Measurements from ENCODE around the gene LAMC1. TPM values are rescaled to one million over a fixed set of nuclear protein-coding genes. Genes with fewer than 3 reads are reported as not detected.
A peak's percentile ranks its signal among the peaks of the same experiment; 100 is the strongest.

Gene LAMC1
- total and polyA plus RNA-seq, 2 experiments from 2014 or later, result 18.4 to 116 TPM

DNA sequence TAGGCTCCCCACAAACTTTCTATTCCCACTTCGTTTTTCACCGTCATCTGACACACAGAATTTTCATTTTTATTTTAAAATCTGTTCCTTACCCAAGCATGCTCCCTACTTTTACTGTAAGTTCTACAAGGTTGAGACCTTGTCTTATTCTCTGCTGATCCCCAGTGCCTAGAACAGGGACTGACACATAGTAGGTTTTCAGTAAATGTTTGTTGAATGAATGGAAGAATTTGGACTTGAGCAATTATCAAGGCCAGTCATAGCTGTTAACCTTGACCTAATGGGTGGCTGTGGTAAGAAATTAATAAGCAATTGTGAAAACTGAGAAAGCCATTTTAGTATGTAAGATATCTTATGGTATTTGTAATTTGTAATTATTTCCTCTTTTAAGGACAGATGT lies 71.1 kb downstream of the LAMC1 start:
- no peaks in the 10 kb centered on the region for H3K9me3 Mint-ChIP-seq
- Histone ChIP-seq H3F3A (replicated peaks; ENCODE audit: low read depth) (no peaks in the 10 kb centered on the region), H3K4me3 (no peak overlapping the region), H3K4me1 (ENCODE audit: insufficient read depth) (peaks cover 70% of the 10 kb centered on the region), H2AFZ (no peak overlapping the region), H3K4me2 (0 out of 2 replicates have a peak overlapping the region, but pooled peaks have one; percentile 2), H3K9me2 (ENCODE audit: insufficient read depth) (no peaks in the 10 kb centered on the region), H3K27me3 (ENCODE audit: insufficient read depth) (no peaks in the 10 kb centered on the region), H4K20me1 (replicated peaks; ENCODE audit: insufficient read depth) (no peaks in the 10 kb centered on the region), H3K79me2 (replicated peaks; ENCODE audit: insufficient read depth) (peaks cover 51% of the 10 kb centered on the region), H3K36me3 (ENCODE audit: insufficient read depth) (no peaks in the 10 kb centered on the region), H3K27ac (ENCODE audit: low read depth) (no peak overlapping the region)
- no peak overlapping the region for H3K4me3 Mint-ChIP-seq
- TF ChIP-seq ZNF114 (CRISPR knock-in tag; IDR thresholded peaks at IDR 0.05) (no peak), NANOG (IDR thresholded peaks at IDR 0.05; ENCODE audit: borderline replicate concordance) (no peak), EZH2 (IDR thresholded peaks at IDR 0.05; ENCODE audit: low read depth, unreplicated experiment) (no peak), JUNB (IDR thresholded peaks at IDR 0.05; ENCODE audit: unreplicated experiment) (no peak), STAT1 (IDR thresholded peaks at IDR 0.05; ENCODE audit: unreplicated experiment) (no peak), ZNF462 (CRISPR knock-in tag; IDR thresholded peaks at IDR 0.05) (no peak), CREB1 (CRISPR knock-in tag; IDR thresholded peaks at IDR 0.05; ENCODE audit: low read depth) (no peak), EZH2phosphoT487 (IDR thresholded peaks at IDR 0.05; ENCODE audit: unreplicated experiment) (no peak), CTCF (conservative IDR thresholded peaks at IDR 0.05; ENCODE audit: low read depth in 2 of 2) (no peak), POLR2AphosphoS5 (IDR thresholded peaks at IDR 0.05; ENCODE audit: low read depth) (no peak), ZNF331 (CRISPR knock-in tag; IDR thresholded peaks at IDR 0.05; ENCODE audit: low read depth) (no peak)
- TF ChIP-seq, protein P1, sequence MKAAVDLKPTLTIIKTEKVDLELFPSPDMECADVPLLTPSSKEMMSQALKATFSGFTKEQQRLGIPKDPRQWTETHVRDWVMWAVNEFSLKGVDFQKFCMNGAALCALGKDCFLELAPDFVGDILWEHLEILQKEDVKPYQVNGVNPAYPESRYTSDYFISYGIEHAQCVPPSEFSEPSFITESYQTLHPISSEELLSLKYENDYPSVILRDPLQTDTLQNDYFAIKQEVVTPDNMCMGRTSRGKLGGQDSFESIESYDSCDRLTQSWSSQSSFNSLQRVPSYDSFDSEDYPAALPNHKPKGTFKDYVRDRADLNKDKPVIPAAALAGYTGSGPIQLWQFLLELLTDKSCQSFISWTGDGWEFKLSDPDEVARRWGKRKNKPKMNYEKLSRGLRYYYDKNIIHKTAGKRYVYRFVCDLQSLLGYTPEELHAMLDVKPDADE (IDR thresholded peaks at IDR 0.05), result no peak
- TF ChIP-seq, protein P2, sequence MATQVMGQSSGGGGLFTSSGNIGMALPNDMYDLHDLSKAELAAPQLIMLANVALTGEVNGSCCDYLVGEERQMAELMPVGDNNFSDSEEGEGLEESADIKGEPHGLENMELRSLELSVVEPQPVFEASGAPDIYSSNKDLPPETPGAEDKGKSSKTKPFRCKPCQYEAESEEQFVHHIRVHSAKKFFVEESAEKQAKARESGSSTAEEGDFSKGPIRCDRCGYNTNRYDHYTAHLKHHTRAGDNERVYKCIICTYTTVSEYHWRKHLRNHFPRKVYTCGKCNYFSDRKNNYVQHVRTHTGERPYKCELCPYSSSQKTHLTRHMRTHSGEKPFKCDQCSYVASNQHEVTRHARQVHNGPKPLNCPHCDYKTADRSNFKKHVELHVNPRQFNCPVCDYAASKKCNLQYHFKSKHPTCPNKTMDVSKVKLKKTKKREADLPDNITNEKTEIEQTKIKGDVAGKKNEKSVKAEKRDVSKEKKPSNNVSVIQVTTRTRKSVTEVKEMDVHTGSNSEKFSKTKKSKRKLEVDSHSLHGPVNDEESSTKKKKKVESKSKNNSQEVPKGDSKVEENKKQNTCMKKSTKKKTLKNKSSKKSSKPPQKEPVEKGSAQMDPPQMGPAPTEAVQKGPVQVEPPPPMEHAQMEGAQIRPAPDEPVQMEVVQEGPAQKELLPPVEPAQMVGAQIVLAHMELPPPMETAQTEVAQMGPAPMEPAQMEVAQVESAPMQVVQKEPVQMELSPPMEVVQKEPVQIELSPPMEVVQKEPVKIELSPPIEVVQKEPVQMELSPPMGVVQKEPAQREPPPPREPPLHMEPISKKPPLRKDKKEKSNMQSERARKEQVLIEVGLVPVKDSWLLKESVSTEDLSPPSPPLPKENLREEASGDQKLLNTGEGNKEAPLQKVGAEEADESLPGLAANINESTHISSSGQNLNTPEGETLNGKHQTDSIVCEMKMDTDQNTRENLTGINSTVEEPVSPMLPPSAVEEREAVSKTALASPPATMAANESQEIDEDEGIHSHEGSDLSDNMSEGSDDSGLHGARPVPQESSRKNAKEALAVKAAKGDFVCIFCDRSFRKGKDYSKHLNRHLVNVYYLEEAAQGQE (IDR thresholded peaks at IDR 0.05; ENCODE audit: unreplicated experiment), result no peak
- no peaks in the 10 kb centered on the region for H3K27me3 Mint-ChIP-seq (ENCODE audit: insufficient read depth, low read depth, poor library complexity)
- H3K4me1 Mint-ChIP-seq, result peaks cover 42% of the 10 kb centered on the region
- H3K27ac Mint-ChIP-seq, result no peak overlapping the region; the same call in 1 of the 2 replicates
- ATAC-seq, result no peak
- no peaks in the 10 kb centered on the region for H3K36me3 Mint-ChIP-seq (ENCODE audit: low read depth)
- DNase-seq (ENCODE audit: low spot score), result no peak

Measured in GM23338 (cell line).